Measurements from ENCODE around the gene CDC42BPB.

The CDC42BPB gene

GRCh38 chr14:102923201-102923924, 134.0 kb downstream of the CDC42BPB start:
- DNase-seq, result no peak

DNA sequence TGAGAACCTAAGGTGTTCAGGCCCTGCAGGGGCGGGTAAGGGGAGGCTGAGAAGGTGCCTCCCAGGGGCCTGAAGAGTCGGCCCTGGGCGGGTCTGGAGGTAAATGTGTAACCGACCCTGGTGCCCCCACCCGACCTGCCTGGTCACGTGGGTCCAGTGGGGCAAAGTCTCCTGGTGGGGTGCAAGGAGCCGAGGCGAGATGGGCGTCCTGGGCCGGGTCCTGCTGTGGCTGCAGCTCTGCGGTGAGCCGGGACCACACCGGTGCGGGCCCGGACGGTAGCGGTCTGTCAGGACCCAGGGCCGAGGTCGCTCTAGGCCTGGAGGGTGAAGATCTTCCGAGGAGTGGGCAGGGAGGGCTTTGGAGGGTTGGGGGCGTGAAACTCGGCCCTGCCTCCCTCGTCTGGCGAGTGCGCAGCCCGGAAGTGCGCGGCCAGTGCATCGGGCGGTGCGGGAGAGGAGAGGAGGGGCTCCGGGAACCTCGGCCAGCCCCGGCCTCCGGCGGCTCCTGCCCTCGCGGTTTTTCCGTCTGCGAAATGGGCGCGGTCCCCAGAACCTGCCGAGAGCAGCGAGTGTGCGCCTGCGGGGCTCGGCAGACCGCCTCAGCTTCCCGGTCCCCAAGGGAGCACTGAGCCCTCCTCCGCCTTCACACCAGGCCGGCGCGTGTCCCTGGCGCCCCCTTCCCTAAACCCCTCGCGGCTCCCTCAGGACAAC, 134.7 kb downstream of the CDC42BPB start, which contains the start of gene AMN:
TSS of gene AMN (plus strand) at position 174 of the 711 bp plus-strand sequence. CDS start at position 200, 26 bp downstream.
- DNase-seq, result no peak

- DNase-seq, result no peak
These were observed 136.4 kb downstream of the CDC42BPB start for GRCh38 chr14:102920998-102921304.

DNA sequence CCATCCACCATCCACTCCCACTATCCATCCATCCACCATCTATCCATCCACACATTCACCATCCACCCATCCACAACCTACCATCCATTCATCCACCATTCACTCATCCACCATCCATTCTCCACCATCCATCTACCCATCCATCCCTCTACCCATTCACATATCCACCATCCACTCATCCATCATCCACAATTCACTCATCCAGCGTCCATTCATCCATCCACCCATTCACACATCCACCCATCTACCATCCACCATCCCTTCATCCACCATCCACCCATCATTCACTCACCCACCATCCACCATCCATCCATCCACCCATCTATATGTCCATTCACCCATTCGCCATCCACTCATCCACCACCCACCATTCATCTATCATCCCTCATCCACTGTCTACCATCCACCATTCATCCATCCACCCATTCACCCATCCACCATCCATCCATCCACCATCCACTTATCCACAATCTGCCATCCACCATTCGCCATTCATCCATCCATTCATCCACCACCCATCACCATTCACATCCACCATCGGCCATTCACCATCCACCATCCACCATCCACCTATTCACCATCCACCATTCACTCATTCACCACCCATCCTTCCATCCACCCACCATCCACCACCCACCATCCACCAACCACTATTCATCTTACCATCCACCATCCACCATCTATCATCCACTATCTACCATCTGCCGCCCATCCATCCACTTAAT, 136.9 kb downstream of the CDC42BPB start:
- DNase-seq, result no peak

- no peak for DNase-seq
These were observed 138.9 kb downstream of the CDC42BPB start for GRCh38 chr14:102918438-102918837.

DNA sequence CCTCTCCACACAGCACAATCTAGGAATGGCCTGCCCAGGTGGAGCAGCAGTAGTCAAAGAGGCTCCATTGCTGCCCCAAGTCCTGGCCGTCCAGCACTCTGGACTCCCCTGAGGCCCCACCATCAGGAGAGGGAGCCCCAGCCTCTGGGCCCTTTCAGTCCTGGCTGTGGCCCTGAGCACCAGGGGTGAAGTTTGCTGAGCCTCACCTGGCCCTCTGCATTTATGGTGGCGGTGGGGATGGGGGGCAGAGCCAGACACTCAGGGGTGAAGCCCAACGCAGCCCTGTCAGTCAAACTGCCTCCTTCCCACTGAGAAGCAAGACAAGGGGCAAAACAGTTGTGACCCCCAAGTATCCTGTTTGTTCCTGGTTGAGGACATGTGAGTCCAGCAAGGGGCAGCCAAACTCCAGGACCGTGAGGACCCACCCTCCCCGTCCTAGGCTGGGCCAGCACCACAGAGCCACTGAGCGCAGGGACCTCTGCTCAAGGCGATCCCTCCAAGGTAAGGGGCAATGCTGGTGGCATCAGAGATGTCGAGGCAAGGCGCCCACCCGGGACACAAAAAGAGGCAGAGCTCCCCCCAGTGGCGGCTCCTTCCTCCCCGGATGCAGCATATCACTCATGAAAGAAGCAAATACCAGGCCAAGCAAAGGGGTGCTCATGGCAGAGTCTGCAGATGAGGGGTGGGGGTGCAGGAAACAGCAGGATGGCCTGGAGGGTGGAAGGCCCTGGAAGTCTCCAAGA, 139.7 kb downstream of the CDC42BPB start:
- no peak for DNase-seq

GRCh38 chr14:102917056-102917385, 140.3 kb downstream of the CDC42BPB start:
- no peak for DNase-seq

DNA sequence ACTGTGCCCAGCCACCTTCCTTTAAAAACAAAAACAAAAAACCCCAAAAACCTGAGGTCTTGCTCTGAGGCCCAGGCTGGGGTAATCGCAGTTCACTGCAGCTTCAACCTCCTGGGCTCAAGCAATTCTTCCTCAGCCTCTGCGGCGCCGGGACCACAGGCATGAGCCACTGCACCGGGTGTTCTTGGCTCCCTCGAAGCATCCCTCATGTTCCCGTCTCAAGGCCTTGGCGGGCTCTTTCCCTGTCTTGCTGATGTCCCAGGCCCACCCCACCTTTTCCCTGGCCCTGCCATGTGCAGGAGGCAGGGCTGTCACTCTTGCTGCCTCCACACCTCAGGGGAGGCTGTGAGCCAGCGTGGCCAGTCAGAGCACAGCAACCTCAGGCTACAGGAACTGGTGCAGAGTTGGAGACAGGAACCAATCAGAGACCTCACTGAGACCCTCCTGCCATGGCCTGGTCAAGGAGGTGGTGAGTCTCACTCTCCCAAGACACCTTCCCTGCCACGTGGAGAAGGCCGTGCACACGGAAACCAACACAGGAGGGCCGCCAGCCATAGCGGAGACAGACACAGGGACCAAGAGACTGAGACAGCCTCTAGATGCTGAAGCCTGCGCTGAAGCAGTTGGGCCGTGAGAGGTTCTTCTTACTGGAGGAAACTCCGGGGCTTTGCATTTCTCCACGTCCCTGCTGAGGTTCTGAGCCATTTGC, 140.8 kb downstream of the CDC42BPB start:
- no peak for DNase-seq

DNA sequence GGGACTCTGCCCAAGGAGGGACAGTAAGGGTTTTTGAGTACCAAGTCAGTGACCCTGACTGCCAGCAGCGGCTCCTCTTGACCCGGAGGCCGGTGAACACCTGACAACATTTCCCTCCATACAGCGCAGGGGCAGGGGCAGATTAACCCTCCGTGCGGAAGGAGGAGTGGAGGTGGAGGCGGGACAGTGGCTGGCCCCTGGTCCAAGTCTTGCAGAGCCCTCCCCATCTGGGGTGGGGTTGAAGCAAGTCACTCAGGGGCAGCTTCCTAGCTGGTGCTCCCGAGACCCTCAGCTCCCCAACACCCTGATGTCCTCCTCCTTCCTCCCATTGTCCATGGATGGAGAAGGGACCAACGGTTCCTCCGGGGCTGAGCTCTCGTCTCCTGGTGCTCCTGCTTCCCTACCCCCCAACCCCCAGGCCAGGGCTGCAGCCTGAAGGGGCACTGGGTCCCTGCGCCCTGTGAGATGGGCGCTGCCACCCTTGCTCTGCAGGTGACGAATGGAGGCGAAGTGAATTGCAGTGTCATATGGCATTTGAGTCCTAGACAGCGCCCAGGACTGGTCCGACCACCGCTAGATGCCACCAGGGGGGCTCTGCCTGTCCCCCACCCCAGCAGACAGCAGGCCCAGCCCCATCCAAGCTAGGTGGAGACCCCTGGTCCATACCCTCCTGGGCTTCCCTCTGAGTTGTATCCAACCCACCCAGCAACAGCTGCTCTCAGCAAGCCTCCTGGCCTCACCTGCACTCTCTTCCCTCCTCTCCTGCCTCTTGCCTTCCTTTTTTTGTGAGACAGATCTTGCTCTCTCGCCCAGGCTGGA, 141.8 kb downstream of the CDC42BPB start:
- DNase-seq, result no peak

- no peak for DNase-seq
These were observed 142.7 kb downstream of the CDC42BPB start for GRCh38 chr14:102914474-102915291.

DNA sequence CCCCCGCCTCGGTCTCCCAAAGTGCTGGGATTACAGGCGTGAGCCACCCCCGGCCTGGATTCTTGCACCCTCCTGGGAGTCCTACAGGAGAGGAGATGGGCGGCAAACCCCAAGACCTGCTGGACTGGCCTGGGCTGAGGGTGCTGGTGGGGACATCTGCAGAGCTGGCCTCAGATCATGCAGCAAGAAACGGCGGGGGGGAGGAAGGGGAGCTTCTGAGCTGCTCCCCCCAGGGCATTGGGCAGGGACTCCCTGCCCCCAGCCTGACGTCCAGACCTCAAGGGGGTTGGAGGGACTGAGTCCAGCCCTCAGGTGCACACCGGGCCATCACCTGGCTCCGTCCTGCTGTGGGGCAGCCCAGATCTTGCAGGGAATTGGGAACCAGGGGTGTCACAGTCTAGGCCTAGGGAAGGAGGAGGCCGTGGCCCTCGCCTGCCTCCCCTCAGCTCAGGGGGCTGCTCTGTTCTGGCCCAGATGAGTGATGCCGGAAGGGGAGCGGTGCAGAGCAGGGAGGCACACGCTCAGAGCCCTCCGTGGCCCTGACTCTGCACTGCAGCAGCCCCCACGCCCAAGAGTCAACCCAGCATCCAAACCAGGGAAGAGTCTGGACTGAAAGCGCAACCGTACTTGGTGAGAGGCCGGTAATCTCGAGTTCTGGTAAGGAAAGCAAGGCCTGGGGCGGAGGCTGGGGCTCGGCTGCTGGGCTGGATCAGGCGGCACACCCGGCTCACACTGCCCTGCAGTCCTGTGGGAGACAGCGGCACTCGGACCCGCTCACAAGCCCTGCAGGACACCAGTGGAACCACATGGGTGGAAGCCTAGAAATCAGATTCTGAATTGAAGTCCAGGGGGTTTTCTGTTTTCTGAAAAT, 143.8 kb downstream of the CDC42BPB start:
- no peak for DNase-seq

DNA sequence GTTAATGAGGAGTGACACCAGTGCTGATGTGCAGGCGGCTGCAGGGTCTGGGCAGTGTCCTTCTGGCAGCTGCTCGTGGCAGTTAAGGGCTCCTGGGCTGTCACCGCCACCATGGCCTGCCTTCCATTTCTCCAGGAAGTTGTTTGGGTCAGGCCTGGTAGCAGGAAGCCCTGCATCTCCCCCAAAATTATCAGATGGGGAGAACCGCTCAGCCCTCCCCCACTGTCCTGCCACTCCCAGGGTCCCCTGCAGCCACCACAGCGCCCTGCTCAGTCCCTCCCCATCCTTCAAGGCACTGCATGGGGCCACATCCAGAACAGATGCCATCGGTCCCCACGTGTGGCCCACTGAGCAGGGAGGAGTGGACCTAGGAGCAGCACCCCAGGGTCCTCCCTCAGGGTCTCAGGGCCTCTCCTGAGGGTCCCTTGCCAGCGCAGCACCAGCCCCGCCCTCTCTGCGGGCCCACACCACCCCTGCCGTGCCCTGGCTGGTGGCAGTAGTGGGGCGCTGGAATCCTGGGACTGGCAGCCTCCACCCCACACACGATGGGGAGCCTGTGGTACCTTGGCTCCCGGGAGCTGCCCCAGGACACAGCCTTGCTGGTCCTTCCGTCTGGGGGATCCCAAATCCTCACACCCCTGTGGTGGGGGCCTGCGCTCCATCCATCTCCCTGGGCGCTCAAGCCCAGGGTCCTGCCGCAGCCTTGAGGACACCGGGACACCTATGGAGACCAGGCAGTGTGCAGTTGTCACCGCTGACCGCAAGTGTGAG, 145.2 kb downstream of the CDC42BPB start:
- no peak for DNase-seq

DNA sequence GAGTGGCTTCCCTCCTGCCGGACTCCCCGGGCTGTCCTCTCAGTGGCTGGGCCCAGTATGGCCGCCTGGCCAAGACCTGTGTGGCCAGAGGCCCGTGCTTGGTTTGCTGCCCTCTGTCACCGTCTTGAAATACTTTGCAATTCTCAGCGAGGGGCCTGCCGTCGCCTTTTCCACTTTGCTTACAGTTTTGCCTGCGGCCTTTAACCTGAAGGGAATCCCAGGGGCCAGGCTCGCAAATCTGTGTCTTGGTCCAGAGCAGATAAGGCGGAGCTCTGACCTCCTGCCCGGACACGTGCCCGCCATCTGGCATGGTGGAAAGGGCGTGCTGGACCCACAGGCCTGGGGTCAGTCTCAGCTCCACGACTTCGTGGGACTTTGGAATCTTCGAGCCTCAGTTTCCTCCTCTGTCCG, 145.8 kb downstream of the CDC42BPB start:
- no peak for DNase-seq

- DNase-seq, result no peak
These were observed 146.9 kb downstream of the CDC42BPB start for GRCh38 chr14:102910442-102910841.

DNA sequence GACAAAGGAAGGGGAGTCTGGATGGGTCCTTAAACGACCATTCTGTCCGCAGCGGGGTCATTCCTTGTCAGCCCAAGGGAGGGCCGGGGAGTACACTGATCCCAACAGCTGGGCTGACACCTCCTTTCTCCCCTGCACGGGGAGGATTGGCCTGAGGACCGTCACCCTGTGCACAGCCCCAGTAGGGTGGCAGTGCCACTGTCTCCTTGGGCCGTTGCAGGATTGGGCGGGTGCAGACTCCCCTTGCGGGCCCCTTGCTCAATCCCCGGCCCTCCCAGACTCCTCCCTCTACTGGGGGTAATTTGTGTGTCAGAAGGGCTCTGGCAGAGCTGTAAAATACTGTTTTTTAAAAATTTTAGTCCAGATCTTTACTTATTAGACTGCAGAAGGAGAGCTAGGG, 147.4 kb downstream of the CDC42BPB start:
- no peak for DNase-seq

GRCh38 chr14:102909462-102909861, 147.9 kb downstream of the CDC42BPB start:
- no peak for DNase-seq

GRCh38 chr14:102908766-102909455, 148.4 kb downstream of the CDC42BPB start:
- no peak for DNase-seq

GRCh38 chr14:102907980-102908730, 149.2 kb downstream of the CDC42BPB start:
- DNase-seq, result no peak
